ENCODE measurements around the gene ZNF497. TPM values are rescaled to one million over a fixed set of nuclear protein-coding genes. Genes with fewer than 3 reads are reported as not detected.
"Not testable (repeated sequence)": the region's sequence is repeated elsewhere in the genome, so short reads cannot be mapped to it uniquely, and the experiment has no call there.

ZNF497 gene
- total RNA-seq, 1 experiment from 2014 or later: 0.98 TPM

DNA sequence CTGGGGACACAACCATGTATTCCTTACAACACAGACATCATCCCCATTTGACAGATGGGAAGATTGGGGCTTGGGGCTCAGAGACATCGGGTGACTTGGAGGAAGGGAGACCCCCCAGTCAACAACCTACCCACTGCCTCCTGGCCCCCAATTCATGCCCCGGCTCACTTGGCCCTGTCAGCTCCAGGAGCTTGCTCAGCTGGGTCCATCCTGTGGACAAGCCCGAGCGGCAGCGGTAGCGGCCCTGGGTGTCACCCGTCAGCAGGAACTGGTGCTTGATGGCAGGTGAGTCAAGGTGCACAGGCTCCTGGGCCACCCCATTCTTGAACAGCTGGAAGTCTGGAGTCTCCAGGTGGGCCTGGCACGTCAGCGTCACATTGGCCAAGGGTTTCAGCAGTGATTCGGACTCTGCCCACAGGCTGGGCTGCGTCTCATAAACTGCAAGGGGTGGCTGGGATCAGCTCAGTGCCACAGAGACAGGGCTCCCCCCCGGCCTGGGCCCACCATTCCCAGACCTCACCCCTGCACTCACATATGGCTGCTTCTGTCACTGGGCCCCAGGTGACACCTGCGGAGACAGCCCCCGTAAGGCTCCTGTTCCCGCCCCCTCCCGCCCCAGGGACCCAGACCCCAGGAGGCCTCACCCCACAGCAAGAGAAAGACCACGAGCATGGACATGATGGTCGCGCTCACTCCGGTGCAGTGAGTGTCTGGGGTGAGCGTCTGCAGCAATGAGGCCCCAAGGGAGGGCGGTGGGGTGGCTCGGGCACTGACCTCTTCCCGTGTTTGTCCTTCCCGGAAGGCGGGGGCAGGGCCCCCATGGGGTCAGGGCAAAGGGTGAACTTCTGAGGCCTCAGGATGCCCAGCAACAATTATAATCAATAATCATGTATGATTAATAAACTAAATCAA, 9.5 kb downstream of the ZNF497 start, which contains the start of gene A1BG:
A1BG (minus strand) TSS at position 733 of the 912 bp plus-strand sequence; CDS start at position 678, 55 bp downstream.
- in situ Hi-C loops (cut with HindIII; ENCODE audit: low pct_unique_long_range_greater_than_20kb, low sequenced_read_pairs): no loop called here
- DNase-seq (ENCODE audit: low read depth): no peak

GRCh38 chr19:58351990-58352755, 10.4 kb downstream of the ZNF497 start:
- in situ Hi-C loops (cut with HindIII; ENCODE audit: low pct_unique_long_range_greater_than_20kb, low sequenced_read_pairs): no loop called here
- no peak for DNase-seq (ENCODE audit: low read depth)

GRCh38 chr19:58351558-58351878, 11.0 kb downstream of the ZNF497 start:
- in situ Hi-C loops (cut with HindIII; ENCODE audit: low pct_unique_long_range_greater_than_20kb, low sequenced_read_pairs): no loop called here
- no peak for DNase-seq (ENCODE audit: low read depth)

- in situ Hi-C loops (cut with HindIII; ENCODE audit: low pct_unique_long_range_greater_than_20kb, low sequenced_read_pairs): no loop called here
- no peak for DNase-seq (ENCODE audit: low read depth)
These were observed 11.5 kb downstream of the ZNF497 start for GRCh38 chr19:58350871-58351557.

DNA sequence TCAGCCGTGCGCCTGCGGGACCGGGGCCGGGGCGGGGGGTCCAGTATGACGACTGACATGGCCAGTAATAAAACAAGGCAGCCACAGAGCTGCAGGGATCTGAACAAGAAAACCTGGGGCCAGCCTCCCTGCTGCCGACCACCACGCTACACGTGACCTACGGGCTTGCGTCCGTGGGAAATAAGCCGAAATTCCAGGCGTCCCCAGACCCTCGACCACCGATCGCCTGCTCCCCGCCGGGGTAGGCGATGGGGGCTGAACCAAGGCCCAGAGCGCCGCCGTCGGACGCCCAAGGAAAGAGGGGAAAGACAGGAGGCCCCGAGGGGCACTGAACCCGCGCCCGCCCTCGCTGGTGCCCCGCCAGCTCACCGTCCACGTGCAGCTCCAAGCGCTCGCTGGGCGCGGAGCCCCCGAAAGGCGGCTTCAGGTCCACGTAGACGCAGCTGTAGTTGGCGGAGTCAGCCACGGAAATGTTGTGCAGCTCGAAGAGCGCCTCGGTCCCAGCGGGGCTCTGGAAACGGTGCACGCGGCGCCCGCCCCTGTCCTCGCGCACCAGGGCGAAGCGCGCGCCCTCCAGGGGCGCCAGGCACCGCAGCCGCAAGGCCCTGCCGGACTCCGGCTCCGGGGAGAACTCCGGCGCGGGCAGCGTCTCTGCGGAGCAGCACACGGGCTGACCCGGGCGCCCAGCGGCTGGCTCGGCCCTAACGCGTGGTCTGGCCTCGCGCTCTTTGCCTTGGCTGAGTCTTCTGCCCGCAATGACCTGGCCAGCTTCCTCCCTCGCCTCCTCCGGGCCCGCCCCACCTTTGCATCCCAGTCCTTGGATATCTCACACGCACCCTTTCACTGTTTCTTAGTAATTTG, 12.3 kb downstream of the ZNF497 start:
- in situ Hi-C loops (cut with HindIII; ENCODE audit: low pct_unique_long_range_greater_than_20kb, low sequenced_read_pairs): no loop called here
- no peak for DNase-seq (ENCODE audit: low read depth)

- in situ Hi-C loops (cut with HindIII; ENCODE audit: low pct_unique_long_range_greater_than_20kb, low sequenced_read_pairs): no loop called here
- DNase-seq (ENCODE audit: low read depth): no peak
These were observed 13.0 kb downstream of the ZNF497 start for GRCh38 chr19:58349590-58349989.

- in situ Hi-C loops (cut with HindIII; ENCODE audit: low pct_unique_long_range_greater_than_20kb, low sequenced_read_pairs); DNase-seq (ENCODE audit: low read depth): not testable (repeated sequence)
These were observed 14.5 kb downstream of the ZNF497 start for GRCh38 chr19:58348080-58348479.

GRCh38 chr19:58346961-58347929, 15.3 kb downstream of the ZNF497 start:
- in situ Hi-C loops (cut with HindIII; ENCODE audit: low pct_unique_long_range_greater_than_20kb, low sequenced_read_pairs): no loop called here
- DNase-seq (ENCODE audit: low read depth): no peak

DNA sequence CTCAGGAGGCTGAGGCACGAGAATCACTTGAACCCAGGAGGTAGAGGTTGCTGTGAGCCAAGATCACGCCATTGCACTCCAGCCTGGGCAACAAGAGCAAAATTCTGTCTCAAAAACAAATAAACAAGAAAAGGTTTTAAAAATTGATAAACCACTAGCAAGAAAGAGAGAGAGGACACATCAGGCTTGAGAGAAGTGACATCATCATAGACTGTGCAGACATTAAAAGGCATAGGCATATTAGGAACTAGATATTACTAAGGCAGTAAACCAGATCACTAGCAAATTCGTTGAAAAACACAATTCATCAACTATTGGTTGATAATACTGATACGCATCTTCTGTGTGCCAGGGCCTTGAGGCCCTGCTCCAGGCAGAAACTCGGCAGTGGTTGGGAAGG, 17.0 kb downstream of the ZNF497 start:
- no peak for DNase-seq (ENCODE audit: low read depth)
- in situ Hi-C loops (cut with HindIII; ENCODE audit: low pct_unique_long_range_greater_than_20kb, low sequenced_read_pairs): no loop called here

DNA sequence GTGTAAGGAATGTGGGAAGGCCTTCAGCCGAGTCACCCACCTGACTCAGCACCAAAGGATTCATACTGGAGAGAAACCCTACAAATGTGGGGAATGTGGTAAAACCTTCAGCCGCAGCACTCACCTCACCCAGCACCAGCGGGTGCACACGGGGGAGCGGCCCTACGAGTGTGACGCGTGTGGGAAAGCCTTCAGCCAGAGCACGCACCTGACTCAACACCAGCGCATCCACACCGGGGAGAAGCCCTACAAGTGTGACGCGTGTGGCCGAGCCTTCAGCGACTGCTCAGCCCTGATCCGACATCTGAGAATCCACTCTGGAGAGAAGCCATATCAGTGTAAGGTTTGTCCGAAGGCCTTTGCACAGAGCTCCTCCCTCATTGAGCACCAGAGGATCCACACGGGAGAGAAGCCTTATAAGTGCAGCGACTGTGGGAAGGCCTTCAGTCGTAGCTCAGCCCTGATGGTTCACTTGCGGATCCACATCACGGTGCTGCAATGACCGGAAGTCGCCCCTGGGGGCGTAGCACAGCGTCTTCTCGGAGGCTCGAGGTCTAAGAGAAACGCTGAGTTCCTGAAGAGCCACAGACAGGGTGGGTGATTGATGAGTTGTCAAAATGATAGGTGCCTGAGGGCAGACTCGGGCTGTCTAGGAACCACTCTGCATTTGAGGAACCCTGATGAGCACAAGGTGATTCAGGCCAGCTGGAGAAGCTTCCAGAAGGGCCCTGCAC, 23.6 kb downstream of the ZNF497 start:
- in situ Hi-C loops (cut with HindIII; ENCODE audit: low pct_unique_long_range_greater_than_20kb, low sequenced_read_pairs): loop anchor here (10.0 kb wide), 1 partner anchor 114 kb away; the partner anchor contains the start of gene ZNF544
- DNase-seq (ENCODE audit: low read depth): no peak

DNA sequence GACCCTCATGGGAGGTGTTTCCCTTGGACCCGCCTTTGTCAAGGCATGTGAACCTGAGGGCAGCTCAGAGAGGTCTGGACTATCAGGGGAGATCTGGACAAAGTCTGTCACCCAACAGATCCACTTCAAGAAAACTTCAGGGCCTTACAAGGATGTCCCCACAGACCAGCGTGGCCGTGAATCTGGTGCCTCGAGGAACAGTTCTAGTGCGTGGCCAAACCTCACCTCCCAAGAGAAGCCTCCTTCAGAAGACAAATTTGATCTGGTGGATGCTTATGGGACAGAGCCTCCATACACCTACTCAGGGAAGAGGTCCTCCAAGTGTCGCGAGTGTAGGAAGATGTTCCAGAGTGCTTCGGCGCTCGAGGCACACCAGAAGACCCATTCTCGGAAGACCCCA, 24.2 kb downstream of the ZNF497 start:
- in situ Hi-C loops (cut with HindIII; ENCODE audit: low pct_unique_long_range_greater_than_20kb, low sequenced_read_pairs): loop anchor here (10.0 kb wide), 1 partner anchor 114 kb away; the partner anchor contains the start of gene ZNF544
- DNase-seq (ENCODE audit: low read depth): no peak

GRCh38 chr19:58336820-58337219, 25.7 kb downstream of the ZNF497 start:
- in situ Hi-C loops (cut with HindIII; ENCODE audit: low pct_unique_long_range_greater_than_20kb, low sequenced_read_pairs): loop anchor here (10.0 kb wide), 1 partner anchor 112 kb away; the partner anchor contains the start of gene ZNF544
- no peak for DNase-seq (ENCODE audit: low read depth)

- in situ Hi-C loops (cut with HindIII; ENCODE audit: low pct_unique_long_range_greater_than_20kb, low sequenced_read_pairs): loop anchor here (10.0 kb wide), 1 partner anchor 111 kb away; the partner anchor contains the start of gene ZNF544
- no peak for DNase-seq (ENCODE audit: low read depth)
These were observed 26.3 kb downstream of the ZNF497 start for GRCh38 chr19:58336216-58336615.

GRCh38 chr19:58335630-58336029, 26.9 kb downstream of the ZNF497 start:
- in situ Hi-C loops (cut with HindIII; ENCODE audit: low pct_unique_long_range_greater_than_20kb, low sequenced_read_pairs): loop anchor here (10.0 kb wide), 1 partner anchor 111 kb away; the partner anchor contains the start of gene ZNF544
- no peak for DNase-seq (ENCODE audit: low read depth)

DNA sequence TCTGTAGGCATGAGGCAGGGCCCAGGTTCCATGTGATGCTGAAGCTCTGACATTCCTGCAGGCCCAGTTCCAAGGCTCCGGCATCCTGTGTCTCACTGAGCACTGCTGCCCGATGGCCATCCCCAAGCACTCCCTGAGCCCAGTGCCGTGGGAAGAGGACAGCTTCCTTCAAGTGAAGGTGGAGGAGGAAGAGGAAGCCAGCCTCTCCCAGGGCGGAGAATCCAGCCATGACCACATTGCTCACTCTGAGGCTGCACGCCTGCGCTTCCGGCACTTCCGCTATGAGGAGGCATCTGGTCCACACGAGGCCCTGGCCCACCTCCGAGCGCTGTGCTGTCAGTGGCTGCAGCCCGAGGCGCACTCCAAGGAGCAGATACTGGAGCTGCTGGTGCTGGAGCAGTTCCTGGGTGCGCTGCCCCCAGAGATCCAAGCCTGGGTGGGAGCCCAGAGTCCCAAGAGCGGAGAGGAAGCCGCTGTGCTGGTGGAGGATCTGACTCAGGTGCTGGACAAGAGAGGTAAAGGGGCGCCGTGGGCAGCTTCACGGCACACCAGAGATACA, 27.8 kb downstream of the ZNF497 start:
- in situ Hi-C loops (cut with HindIII; ENCODE audit: low pct_unique_long_range_greater_than_20kb, low sequenced_read_pairs): loop anchor here (10.0 kb wide), 1 partner anchor 110 kb away; the partner anchor contains the start of gene ZNF544

More for the DNA sequence above, 27.8 kb downstream of the ZNF497 start:
- DNase-seq (ENCODE audit: low read depth): no peak

Data from Caki2 (cell line).